ENCODE measurements around the gene METRNL. TPM values are rescaled to one million over a fixed set of nuclear protein-coding genes. Genes with fewer than 3 reads are reported as not detected.
"Not testable (repeated sequence)": the region's sequence is repeated elsewhere in the genome, so short reads cannot be mapped to it uniquely, and the experiment has no call there.

The METRNL gene
- total RNA-seq, 1 donor from 2014 or later = 35.3 TPM

- no peak for DNase-seq (ENCODE audit: low read depth)
Observed at GRCh38 chr17:83133302-83134121, 54.1 kb downstream of the METRNL start.

- DNase-seq (ENCODE audit: low read depth) = not testable (repeated sequence)
Observed at GRCh38 chr17:83134456-83134855, 55.0 kb downstream of the METRNL start.

- DNase-seq (ENCODE audit: low read depth) = no peak
Observed at GRCh38 chr17:83135692-83136091, 56.3 kb downstream of the METRNL start.

GRCh38 chr17:83136156-83136555 is 56.7 kb downstream of the METRNL start:
- no peak for DNase-seq (ENCODE audit: low read depth)

GRCh38 chr17:83136931-83137330 is 57.5 kb downstream of the METRNL start:
- DNase-seq (ENCODE audit: low read depth) = no peak

DNA sequence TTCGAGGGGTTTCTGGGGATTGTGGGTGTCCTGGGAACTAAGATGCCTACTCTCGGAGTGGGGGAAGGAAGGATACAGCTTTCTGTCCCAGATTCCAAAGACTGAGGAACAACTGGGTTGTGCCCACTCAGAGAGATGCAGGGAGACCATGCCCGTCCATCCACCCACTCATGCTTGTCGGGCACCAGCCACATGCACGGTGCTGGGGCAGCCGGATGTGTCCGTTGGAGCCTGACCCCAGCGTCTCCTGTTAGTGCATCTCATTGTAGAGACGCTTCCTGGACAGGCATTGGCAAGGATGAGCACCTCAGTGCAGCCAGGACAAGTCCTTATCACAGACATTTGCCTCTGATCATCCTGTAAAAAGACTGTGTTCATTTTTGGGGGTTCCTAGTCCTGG is 58.1 kb downstream of the METRNL start:
- no peak for DNase-seq (ENCODE audit: low read depth)

DNA sequence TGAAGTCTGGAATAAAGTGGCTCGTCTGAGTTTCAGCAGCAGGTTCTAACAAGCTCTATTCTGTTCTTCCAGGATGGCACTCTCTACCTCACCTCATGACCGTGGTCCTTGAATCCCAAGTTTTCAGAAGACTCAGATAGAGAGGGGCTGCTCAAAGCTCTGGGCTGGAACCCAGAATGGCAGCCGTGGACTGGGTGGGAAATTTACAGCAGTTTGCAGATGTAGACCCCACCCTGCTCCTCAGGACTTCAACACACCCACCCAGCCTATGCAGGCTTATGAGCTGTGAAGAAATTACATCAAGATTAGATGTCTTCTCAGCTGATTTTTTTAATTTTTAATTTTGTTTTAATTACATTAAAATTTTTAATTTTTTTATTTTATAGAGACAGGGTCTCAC is 59.4 kb downstream of the METRNL start:
- DNase-seq (ENCODE audit: low read depth) = no peak

- DNase-seq (ENCODE audit: low read depth) = not testable (repeated sequence)
Observed at GRCh38 chr17:83139541-83140248, 60.3 kb downstream of the METRNL start.

GRCh38 chr17:83140249-83140566 is 60.8 kb downstream of the METRNL start:
- DNase-seq (ENCODE audit: low read depth) = not testable (repeated sequence)

DNA sequence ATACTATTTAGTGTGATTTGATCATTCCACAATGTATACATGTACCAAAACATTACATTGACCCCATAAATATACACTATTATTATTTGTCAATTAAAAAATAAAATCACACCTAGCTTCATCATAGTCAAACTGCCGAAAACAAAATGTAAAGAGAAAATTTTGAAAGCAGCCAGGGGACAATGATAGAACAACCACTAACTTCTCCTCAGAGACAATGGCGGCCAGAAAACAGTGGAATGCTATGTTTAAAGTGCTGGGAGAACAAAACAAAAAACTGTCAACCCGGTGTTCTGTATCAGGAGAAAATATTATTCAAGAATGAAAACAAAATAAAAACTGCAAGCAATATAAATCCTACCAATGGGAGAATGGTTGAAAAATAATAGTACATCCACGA is 63.2 kb downstream of the METRNL start:
- DNase-seq (ENCODE audit: low read depth) = no peak

DNA sequence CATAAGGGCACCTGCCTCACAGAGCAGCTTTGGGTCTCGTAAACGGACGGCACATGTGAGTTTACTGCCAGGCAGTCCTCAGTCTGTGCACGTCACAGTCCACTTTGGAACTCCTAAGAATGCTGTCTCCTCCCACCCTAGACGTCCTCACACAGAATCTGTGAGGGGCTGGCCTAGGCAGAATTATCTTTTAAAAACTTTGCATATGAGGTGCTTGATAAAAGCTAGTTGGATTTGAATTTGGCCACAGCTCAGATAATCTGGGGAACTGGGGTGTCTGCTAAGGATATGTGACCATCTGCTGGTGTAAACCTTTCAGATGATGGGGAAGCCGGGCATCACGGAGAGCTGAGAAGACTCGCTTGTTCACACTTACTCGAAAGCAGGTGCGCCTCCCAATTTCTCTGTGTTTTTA is 64.4 kb downstream of the METRNL start:
- no peak for DNase-seq (ENCODE audit: low read depth)

Other genes starting within 250 kb of the METRNL start
- not detected in 2 replicates for gene ZNF750, start 239.6 kb upstream of the METRNL start, total RNA-seq